GM12801 (cell line): ENCODE data around the gene MCAM.

Experiments
- TF ChIP-seq, protein P1 (sequence below): IDR thresholded peaks from one replicate; pipeline ENCODE4 v1.5.1; 2011; ENCODE audit warnings: control low read depth; ENCODE audit not compliant: insufficient read length; ENCODE audit errors: extremely low read depth

MCAM gene

DNA sequence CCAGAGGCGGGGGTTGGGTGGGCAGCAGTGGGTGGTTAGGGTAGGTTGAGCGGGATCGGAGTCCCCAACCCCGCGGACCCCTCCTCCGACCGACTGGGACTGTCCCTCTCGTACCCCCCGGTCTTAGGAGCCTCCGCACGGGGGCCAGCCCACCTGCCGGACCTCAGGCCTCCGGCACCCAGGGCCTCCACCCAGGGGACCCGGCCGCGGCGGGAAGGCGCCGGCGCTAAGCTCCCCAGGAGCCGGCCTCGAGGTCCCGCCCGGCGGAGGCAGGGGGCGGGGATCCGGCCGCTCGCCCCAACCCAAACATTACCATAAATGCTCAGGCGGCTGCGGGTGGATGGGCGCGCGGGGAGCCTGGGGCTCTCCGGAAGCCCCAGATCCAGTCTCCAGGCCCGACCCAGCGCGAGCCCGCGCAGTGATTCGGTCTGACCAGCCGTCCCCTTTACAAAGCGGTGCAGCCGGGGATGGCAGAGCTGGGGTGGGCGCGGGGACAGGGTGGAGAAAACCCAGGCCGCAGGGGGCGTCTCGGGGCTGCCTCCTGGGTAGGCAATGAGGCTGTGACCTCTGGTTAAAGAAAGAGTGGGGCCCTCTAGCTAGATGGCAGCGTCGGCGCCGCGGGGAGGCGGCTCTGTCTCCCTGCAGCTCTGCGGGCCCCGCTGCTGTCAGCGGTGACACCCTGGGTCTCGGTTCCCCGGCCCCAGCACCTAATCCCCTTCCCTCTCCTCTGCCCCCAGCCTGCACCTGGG is 4.0 kb upstream of the MCAM start:
- TF ChIP-seq, protein P1, sequence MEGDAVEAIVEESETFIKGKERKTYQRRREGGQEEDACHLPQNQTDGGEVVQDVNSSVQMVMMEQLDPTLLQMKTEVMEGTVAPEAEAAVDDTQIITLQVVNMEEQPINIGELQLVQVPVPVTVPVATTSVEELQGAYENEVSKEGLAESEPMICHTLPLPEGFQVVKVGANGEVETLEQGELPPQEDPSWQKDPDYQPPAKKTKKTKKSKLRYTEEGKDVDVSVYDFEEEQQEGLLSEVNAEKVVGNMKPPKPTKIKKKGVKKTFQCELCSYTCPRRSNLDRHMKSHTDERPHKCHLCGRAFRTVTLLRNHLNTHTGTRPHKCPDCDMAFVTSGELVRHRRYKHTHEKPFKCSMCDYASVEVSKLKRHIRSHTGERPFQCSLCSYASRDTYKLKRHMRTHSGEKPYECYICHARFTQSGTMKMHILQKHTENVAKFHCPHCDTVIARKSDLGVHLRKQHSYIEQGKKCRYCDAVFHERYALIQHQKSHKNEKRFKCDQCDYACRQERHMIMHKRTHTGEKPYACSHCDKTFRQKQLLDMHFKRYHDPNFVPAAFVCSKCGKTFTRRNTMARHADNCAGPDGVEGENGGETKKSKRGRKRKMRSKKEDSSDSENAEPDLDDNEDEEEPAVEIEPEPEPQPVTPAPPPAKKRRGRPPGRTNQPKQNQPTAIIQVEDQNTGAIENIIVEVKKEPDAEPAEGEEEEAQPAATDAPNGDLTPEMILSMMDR = no peak

DNA sequence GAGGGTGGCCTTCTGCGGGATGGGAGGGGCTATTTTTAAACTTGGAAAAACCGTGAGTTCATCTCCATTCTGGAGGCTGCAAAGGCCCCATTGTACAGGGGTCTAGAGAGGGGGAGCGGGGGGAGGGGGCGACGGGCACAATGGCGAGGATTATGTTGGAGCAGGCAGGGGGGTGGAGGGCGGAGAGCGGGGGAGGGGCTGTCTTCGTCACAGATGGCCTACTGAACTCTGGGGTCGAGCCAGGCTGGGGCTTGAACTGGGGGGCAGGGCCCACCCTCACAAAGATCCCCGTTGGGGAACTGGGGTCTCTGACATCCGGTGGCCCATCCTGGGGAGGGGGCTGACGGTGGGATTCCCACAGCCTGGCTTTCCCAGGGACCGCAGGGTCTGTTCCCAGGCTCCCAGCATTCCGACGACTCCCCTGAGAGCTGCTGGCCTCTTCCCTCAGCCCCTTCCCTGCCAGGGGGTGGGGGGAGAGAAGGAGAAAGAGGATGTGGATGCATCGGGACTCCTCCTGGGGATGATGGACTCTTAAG is 3.4 kb upstream of the MCAM start:
- TF ChIP-seq, protein P1 = no peak

DNA sequence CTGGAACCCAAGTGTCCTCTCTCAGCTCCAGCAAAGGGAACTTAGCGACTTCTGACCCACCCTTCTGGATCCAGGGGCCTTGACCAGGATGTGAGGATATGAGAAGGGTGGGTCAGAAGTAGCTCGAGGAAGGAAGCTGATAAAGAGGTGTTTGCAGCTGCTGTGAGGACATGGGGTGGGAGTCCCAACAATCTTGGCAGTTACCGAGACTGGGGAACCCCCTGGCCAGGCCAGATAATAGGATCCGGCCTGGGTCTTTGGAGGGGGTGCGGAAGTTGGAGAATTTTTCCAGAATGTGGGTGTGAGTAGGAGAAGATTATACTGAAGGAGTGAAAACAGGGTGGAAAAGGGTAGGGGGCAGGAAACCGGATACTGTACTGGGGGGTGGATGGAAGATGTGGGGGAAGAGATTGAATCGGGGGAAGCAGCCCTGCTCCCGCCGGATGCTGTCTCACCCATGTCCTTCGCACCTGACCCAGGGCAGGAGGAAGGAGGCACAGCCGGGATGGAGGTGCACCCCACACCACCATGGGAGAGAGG is 2.8 kb upstream of the MCAM start:
- TF ChIP-seq, protein P1 = no peak

DNA sequence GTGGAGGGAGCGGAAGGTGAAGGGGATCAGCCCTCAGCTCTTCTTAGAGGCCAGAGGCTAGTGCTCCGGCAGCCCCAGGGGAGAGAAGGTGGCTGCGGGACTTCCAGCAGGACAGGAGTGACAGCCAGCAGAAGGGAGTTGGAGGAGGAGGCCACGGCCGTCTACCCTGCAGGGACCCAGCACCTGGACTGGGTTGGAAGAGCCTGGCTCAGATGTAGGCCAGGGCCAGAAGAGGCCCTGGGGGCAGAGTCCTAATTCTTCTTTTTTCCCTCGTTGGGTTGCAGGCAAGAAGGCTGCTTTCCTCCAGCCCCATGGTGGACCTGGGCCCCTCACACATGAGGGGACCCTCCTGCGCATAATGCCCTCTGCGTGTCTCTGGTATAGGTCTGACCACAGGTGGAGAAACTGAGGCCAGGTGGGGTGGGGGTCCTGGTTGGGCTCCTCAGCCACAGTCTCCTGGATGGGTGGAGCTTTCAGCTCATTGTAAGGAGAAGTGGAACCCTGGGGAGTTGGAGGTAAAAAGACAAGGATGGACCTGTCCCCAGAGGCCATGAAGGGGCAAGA is 2.3 kb upstream of the MCAM start:
- TF ChIP-seq, protein P1 = no peak

DNA sequence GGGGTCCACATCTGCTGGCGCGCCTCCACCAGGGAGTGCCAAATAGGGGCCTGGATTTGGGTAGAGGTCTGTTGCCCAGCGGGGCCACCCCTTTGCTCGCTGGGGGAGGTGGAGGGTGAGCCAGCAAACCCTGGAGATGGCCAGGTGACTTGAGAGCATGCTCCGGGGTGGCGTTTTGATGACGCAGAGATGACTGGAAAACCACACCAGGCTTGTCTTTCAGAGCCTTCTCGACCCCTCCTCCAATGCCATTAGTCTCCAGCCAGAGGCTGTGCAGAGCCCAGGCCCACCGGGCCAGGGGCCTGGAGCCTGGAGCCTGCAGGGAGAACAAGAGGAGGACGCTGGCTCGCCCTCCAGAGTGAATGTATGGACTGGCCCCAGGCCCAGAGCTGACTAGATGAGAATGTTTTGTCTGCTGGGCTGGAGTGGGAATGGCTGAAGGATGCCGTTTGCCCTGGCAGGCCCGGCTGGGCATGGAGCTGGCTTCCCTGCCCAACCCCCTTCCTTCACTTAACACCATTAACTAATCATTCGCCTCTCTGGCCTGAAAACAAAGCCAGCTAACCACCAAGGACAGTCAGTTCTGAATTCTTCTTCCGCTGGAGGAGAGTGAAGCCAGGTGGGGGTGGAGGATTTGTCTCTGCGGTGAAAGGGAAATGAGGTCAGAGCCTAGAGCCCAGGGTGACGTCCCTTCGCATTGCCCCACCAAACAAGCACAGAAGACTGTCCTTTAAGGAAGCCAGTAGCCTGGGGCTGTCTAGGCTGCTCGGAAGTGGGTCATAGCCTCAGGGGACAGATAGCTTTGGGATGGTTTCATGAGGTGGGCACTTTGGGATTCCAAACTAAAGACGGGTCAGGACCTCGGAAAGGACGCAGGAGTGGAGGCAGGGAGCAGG is 1.6 kb upstream of the MCAM start:
- TF ChIP-seq, protein P1 = no peak

DNA sequence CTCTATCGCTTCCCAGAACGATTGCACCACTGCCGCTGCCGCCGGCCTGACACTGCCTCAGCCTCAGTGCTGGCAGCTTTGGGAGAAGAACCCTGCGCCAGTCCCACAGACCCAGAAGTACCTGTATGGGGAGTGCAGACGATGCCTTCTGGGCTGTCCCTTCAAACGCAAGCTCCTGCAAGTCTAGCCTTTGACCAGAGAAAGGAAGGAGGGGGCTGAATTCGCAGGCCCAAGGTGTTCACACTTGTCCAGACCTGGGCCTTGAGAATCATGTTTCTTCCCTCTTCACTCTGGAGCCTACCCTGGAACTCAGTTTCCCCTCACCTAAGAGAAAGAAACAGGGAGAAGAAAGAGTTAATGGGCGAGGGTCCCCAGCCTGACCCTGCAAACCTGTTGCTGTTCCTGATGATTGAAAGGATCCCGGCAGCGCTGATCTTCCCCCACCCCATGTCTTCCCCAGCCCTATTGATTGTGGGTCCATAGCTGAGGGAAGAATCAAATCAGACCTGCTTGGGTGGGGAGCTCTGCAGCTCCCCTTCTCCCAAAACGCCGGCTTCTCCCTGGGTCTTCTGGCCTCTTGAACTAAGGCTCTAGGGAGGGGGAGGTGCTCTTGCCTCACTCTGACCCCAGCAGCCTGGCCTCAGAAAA is 786 bp upstream of the MCAM start:
- TF ChIP-seq, protein P1 = no peak
